GM21390 (cell line): ENCODE data around the gene ZNF428.
"Not testable (repeated sequence)": the region's sequence is repeated elsewhere in the genome, so short reads cannot be mapped to it uniquely, and the experiment has no call there.

Experiments used
- ATAC-seq: cut with Tn5 transposase; IDR thresholded peaks from one replicate; pipeline ENCODE4 v1.9.1; 2021; ENCODE audit not compliant: unreplicated experiment

The ZNF428 gene

GRCh38 chr19:43619262-43620060 is at the start of gene ZNF428:
ZNF428 (minus strand) TSS chr19:43619629; CDS start chr19:43614304, 5,325 bp downstream.
- peak; percentile 73 for ATAC-seq

- ATAC-seq, result peak; percentile 85
These were observed 49.1 kb upstream of the ZNF428 start for GRCh38 chr19:43668406-43669109.

- ATAC-seq, result no peak
These were observed 48.5 kb upstream of the ZNF428 start for GRCh38 chr19:43667876-43668405.

GRCh38 chr19:43667126-43667875 is 47.9 kb upstream of the ZNF428 start:
- no peak for ATAC-seq

DNA sequence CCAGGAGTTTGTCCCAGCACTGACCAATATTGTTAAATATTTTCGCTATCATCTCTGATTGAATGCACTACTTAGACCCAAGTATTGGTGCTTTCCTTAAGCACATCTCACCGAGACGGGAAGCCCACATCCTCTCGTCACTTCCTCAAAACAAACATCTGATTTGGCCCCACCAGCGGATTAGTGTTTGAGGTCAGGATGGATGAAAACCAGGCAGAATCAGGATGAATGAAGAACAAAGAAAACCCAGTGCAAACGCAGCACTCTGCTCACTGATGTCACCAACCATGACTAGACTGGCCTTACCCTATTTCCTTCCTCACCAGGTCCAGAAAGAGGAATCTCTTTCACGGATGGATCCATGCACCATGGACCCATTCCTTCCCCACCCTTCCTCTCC is 44.6 kb upstream of the ZNF428 start:
- no peak for ATAC-seq

DNA sequence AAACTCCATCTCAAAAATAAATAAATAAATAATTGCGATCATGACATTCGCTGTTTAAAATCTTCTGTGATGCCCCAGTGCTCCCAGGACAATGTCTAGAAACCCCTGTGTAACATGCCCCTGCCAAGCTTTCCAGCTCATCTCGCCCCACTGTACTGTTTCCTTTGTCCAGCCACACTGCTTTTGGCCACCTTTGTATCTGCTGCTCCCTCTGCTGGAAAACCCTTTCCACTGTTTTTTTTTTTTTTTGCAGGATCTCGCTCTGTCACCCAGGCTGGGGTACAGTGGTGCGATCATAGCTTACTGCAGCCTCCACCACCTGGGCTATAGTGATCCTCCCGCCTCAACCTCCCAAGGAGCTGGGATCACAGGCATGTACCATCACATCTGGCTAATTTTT is 43.1 kb upstream of the ZNF428 start:
- no peak for ATAC-seq

- ATAC-seq, result no peak
These were observed 41.5 kb upstream of the ZNF428 start for GRCh38 chr19:43660971-43661360.

DNA sequence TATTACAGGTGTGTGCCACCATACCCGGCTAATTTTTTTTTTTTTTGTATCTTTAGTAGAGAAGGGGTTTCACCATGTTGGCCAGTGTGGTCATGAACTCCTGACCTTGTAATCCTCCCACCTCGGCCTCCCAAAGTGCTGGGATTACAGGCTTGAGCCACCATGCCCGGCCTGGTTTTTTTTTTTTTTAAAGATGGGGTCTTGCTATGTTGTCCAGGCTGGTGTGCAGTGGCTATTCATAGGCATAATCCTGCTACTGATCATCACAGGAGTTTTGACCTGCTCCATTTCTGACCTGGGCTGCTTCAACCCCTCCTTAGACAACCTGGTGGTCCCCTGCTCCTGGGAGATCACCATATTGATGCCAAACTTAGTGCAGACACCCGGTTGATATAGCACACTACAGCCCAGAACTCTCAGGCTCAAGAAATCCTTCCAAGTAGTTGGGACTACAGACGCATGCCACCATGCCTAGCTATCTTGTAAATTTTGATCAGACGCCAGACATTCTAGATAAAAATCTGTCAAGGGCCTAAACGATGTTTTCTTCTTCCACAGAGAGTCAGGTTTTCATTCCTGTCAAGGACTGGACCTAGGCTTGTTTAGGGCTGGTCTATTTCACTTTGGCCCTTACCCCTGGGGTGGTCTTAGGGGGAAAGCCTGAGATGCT is 41.0 kb upstream of the ZNF428 start:
- no peak for ATAC-seq

GRCh38 chr19:43658494-43658893 is 39.1 kb upstream of the ZNF428 start:
- ATAC-seq, result no peak

DNA sequence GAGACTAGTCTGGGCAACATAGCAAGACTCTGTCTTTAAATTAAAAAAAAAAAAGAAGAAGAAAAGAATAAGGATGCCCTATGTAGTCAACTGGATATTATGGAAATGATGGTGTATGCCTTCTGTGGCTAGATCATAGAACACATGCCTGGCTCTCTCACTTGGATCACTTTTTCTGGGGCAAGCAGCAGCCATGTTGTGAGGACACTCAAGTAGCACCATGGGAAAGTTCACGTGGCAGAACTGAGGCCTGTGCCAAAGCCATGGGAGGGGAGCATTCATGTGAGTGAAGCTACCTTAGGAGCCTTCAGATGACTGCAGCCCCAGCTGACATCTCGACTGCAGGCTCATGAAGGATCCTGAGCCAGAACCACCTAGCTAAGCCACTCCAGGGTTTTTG is 38.6 kb upstream of the ZNF428 start:
- no peak for ATAC-seq

DNA sequence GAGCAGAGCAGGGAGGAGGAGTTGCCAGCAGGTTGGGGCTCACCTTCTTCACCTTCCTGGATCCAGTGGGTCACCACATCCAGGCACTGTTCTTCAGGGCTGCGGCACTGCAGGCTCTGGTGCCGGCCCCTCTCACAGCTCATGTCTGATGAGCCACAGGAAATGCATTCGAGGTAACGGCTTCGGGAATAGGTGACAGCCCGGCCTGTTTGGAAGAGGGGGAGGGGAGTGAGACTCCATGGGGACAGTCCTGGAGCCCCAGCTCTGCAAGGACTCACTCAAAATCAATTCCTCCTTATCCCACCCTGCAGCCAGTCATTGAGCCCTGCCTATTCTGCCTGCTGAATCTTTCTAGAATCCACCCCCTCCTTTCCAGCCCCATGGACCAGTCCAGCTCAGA is 37.0 kb upstream of the ZNF428 start:
- ATAC-seq, result no peak

DNA sequence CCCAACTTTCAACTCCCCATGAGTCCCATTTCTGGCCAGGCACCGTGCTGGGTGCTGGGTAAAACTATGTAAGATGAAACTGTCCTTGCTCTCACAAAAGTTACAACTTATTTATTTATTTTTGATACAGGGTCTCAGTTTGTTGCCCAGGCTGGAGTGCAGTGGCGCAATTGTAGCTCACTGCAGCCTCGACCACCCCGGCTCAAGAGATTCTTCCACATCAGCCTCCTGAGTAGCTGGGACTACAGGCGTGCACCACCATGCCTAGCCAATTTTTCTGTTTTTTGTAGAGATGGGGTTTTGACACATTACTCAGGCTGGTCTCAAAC is 33.1 kb upstream of the ZNF428 start:
- no peak for ATAC-seq

- no peak for ATAC-seq
These were observed 32.5 kb upstream of the ZNF428 start for GRCh38 chr19:43651758-43652545.

DNA sequence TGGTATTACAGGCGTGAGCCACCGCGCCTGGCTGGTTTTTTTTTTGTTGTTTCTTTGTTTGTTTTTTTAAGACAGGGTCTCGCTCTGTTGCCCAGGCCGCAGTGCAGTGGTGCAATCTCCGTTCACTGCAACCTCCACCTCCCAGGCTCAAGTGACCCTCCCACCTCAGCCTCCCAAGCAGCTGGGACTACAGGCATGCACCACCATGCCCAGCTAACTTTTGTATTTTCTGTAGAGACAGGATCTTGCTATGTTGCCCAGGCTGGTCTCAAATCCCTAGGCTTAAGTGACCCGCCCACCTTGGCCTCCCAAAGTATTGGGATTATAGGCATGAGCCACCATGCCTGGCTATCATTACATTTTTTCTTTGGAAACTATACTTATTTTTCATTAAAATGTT is 30.8 kb upstream of the ZNF428 start:
- ATAC-seq, result not testable (repeated sequence)

GRCh38 chr19:43649514-43649913 is 30.1 kb upstream of the ZNF428 start:
- ATAC-seq, result no peak

GRCh38 chr19:43648633-43649032 is 29.2 kb upstream of the ZNF428 start:
- no peak for ATAC-seq

DNA sequence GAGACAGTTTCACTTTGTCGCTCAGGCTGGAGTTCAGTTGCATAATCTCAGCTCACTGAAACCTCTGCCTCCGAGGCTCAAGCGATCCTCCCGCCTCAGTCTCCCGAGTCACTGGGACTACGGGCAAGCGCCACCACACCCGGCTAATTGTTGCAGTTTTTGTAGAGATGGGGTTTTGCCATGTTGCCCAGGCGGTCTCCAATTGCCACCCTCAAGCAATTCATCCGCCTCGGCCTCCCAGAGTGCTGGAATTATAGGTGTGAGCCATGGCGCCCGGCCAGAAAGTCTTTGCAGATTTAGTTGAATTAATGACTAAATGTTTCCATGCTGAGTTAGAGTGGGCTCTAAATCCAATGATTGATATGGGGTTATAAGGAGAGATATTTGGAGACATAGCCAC is 24.8 kb upstream of the ZNF428 start:
- no peak for ATAC-seq

DNA sequence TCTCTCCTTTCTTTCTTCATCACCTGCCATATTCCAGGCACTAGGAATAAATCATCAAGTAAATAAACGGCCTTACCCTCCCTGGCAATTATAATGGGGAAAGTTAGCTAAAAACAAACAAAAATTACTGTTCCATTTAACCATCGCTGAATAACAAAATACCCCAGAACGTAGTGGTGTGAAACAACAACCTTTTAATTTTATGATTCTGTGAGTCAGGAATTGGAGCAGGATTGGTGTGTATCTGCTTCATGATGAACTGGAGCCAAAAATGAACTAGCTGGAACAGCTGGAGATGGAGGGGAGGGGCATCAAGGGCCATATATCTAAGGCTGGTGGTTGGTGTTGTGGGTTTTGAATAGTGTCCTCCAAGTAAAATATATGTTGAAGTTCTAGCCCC is 23.9 kb upstream of the ZNF428 start:
- ATAC-seq, result no peak

DNA sequence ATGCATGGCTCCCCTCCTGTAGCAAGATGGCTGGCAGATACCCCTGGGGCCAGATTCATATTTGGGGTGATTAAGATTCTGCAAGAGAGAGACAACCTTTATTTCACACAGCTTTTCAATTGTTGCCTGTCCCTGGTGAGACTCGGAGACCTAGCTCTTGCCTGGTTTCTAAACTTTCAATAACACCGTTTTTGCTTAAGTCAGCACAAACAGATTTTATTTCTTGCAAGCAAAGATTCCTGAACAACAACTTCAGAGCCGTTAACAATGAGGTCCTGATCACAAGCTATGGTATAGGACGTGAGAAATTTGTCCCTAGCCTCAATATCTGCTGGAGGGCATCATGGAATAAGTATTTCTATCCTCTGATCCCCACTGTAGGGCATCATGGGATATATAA is 23.1 kb upstream of the ZNF428 start:
- ATAC-seq, result no peak

DNA sequence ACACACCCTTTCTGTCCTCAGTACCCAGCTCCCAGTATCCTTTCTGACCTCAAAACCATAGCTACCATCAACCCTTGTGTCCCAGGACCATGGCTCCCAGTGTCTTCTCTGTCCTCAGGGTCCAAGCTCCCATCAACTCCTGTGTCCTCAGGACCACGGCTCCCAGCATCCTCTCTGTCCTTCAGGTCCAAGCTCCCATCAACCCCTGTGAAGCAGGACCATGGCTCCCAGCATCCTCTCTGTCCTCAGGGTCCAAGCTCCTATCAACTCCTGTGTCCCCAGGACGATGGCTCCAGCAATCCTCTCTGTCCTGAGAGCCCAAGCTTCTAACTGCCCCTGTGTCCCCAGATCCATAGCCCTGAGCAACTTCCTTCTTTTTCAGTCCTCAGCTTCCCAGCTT is 21.9 kb upstream of the ZNF428 start:
- ATAC-seq, result no peak

GRCh38 chr19:43640424-43640757 is 21.0 kb upstream of the ZNF428 start:
- ATAC-seq, result no peak
